Osteoblast (primary cell): ENCODE measurements around the gene TBC1D3B. TPM values are rescaled to one million over a fixed set of nuclear protein-coding genes. Genes with fewer than 3 reads are reported as not detected.
"Not testable (repeated sequence)": the region's sequence is repeated elsewhere in the genome, so short reads cannot be mapped to it uniquely, and the experiment has no call there.

Experiments
- DNase-seq: peaks from one replicate; pipeline ENCODE4 v3.0.0; 2011; ENCODE audit warnings: low spot score, mixed read lengths; ENCODE audit not compliant: insufficient read length; ENCODE audit errors: missing footprints
- H2AFZ ChIP-seq: 2 replicates; pipeline ENCODE4 v1.6.0; 2011; ENCODE audit warnings: mild to moderate bottlenecking, low read length
- H3K27ac ChIP-seq: 2 replicates; pipeline ENCODE4 v1.5.1; 2011; ENCODE audit warnings: mild to moderate bottlenecking, low read depth, low read length, moderate library complexity
- H3K27me3 ChIP-seq: 2 replicates; pipeline ENCODE4 v1.6.0; 2012; ENCODE audit warnings: mild to moderate bottlenecking, control low read depth, inconsistent platforms, low read length, moderate library complexity; ENCODE audit not compliant: insufficient read depth
- H3K36me3 ChIP-seq: 2 replicates; pipeline ENCODE4 v1.5.1; 2011; ENCODE audit warnings: mild to moderate bottlenecking, low read length, control low read depth, moderate library complexity; ENCODE audit not compliant: insufficient read depth
- H3K4me1 ChIP-seq: 2 replicates; pipeline ENCODE4 v1.5.1; 2011; ENCODE audit warnings: mild to moderate bottlenecking, low read length, control low read depth, moderate library complexity; ENCODE audit not compliant: insufficient read depth
- H3K4me2 ChIP-seq: 2 replicates; pipeline ENCODE4 v1.6.0; 2011; ENCODE audit warnings: mild to moderate bottlenecking, low read length; ENCODE audit not compliant: insufficient read depth
- H3K4me3 ChIP-seq: fragments of 200-600 bp; sonication (generic); 3 replicates; pipeline ENCODE4 v1.5.1; 2012; ENCODE audit warnings: mild to moderate bottlenecking, low read length, inconsistent platforms; ENCODE audit not compliant: insufficient read depth
- H3K79me2 ChIP-seq: 2 replicates; pipeline ENCODE4 v1.6.0; 2012; ENCODE audit warnings: mild to moderate bottlenecking, low read length, control low read depth, inconsistent platforms; ENCODE audit not compliant: insufficient read depth
- H3K9me3 ChIP-seq: 2 replicates; pipeline ENCODE4 v1.5.1; 2011; ENCODE audit warnings: low read depth, low read length, control low read depth
- H4K20me1 ChIP-seq: 2 replicates; pipeline ENCODE4 v1.6.0; 2012; ENCODE audit warnings: mild to moderate bottlenecking, low read length, control low read depth; ENCODE audit not compliant: insufficient read depth
- total RNA-seq: library from RNA; depleted of rRNA; stranded (reverse); fragments of >200 nt; gene quantifications from 2 replicates; pipeline ENCODE4 v1.2.3, GENCODE V29; 2012
- TF ChIP-seq, protein P1 (sequence below): IDR thresholded peaks from 2 replicates; pipeline ENCODE4 v1.5.1; 2011; ENCODE audit warnings: mild to moderate bottlenecking, low read depth, low read length, moderate library complexity; ENCODE audit errors: extremely low read depth

Gene TBC1D3B
- total RNA-seq, 1 donor = 0.36 TPM

DNA sequence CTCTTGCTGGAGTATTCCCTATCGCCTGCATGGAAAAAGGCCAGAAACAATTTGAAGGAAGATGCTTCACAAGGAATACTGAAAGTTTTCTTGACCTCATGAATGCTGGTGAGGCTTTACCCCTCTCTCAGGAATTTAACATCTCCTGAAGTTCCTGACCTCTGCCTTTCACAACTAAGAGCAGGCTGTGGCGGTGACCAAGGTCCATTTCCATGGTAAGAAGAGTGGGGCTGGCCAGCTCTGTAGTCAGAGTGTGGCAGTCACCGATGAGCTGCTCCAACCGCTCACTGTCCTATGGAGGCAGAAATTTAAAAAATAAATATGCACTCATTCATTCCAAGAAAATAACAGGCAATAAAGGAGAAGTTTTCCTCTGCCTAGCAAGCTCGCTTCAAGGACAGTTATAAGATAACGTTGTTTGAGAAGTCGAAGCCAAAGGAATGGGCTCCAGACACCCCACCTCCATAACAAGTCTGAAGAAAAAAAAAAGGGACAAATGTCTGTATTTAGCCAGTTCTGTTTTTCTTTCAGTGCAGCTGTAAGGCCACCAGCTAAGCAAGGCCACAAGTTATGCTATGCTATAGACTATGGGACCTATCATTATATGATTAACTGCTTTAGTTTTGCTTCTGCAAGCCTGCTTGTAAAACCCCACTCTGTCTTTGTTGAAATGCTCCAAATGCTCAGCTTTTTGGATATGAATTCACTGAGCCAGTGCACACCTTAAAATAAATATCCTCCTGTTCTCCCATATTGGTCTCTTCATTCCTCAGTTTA lies 28.5 kb upstream of the TBC1D3B start:
- no peak overlapping the region for H2AFZ ChIP-seq
- no peaks in the 10 kb centered on the region for H3K27me3 ChIP-seq
- H3K36me3 ChIP-seq = no peaks in the 10 kb centered on the region
- no peaks in the 10 kb centered on the region for H3K9me3 ChIP-seq
- no peaks in the 10 kb centered on the region for H3K79me2 ChIP-seq
- no peak overlapping the region for H3K4me2 ChIP-seq
- no peak overlapping the region for H3K27ac ChIP-seq
- no peaks in the 10 kb centered on the region for H4K20me1 ChIP-seq
- H3K4me3 ChIP-seq = no peak overlapping the region
- no peak for DNase-seq
- H3K4me1 ChIP-seq = no peaks in the 10 kb centered on the region
- TF ChIP-seq, protein P1, sequence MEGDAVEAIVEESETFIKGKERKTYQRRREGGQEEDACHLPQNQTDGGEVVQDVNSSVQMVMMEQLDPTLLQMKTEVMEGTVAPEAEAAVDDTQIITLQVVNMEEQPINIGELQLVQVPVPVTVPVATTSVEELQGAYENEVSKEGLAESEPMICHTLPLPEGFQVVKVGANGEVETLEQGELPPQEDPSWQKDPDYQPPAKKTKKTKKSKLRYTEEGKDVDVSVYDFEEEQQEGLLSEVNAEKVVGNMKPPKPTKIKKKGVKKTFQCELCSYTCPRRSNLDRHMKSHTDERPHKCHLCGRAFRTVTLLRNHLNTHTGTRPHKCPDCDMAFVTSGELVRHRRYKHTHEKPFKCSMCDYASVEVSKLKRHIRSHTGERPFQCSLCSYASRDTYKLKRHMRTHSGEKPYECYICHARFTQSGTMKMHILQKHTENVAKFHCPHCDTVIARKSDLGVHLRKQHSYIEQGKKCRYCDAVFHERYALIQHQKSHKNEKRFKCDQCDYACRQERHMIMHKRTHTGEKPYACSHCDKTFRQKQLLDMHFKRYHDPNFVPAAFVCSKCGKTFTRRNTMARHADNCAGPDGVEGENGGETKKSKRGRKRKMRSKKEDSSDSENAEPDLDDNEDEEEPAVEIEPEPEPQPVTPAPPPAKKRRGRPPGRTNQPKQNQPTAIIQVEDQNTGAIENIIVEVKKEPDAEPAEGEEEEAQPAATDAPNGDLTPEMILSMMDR = no peak

DNA sequence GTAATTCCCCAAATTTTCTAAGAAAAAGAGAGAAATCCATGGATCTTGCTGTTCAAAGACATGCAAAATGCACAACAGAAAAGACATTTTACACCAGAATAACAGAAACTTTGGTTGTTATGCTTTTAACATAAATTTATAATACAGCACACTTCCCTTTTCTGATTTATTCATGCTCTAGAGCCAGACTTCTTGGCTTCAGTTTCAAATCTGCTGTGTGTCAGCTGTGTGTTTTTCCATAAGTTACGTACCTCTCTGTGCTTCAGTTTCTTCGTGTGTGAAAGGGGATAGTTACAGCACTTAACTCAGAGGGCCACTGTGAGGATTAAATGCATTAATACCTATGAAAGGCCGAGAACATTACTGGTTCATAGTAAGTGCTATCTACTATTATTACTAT lies 26.9 kb upstream of the TBC1D3B start:
- TF ChIP-seq, protein P1 = no peak
- no peaks in the 10 kb centered on the region for H3K36me3 ChIP-seq
- no peak for DNase-seq
- H3K4me2 ChIP-seq = no peak overlapping the region
- no peak overlapping the region for H3K27ac ChIP-seq
- no peaks in the 10 kb centered on the region for H3K79me2 ChIP-seq
- H3K4me3 ChIP-seq = no peak overlapping the region
- H3K4me1 ChIP-seq = no peaks in the 10 kb centered on the region
- peaks cover 5% of the 10 kb centered on the region for H3K27me3 ChIP-seq
- no peaks in the 10 kb centered on the region for H3K9me3 ChIP-seq
- no peak overlapping the region for H2AFZ ChIP-seq
- H4K20me1 ChIP-seq = no peaks in the 10 kb centered on the region

DNA sequence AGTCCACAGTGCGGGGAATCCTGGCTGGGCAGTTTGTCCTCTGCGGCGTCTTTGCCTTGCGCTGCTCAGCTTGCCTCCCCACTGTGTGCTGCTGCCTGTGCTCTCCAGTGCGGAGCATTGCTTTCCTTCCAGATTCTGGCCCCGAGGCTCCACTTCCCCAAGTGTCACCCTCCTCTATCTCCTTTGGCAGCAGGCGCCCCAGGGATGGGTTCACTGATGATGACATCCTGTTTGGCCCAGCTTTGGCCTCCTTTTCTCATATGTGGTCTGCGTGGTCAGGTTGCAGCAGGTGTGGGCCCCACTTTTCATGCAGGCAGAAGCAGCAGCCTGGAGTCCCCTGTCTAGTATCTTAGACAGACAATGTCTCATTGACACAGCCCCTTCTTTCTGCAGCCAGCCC lies 25.1 kb upstream of the TBC1D3B start:
- H3K27me3 ChIP-seq, H3K4me2 ChIP-seq, H4K20me1 ChIP-seq, H3K4me1 ChIP-seq, H3K27ac ChIP-seq, H3K4me3 ChIP-seq, H2AFZ ChIP-seq, DNase-seq, H3K79me2 ChIP-seq, H3K9me3 ChIP-seq, H3K36me3 ChIP-seq: not testable (repeated sequence)

DNA sequence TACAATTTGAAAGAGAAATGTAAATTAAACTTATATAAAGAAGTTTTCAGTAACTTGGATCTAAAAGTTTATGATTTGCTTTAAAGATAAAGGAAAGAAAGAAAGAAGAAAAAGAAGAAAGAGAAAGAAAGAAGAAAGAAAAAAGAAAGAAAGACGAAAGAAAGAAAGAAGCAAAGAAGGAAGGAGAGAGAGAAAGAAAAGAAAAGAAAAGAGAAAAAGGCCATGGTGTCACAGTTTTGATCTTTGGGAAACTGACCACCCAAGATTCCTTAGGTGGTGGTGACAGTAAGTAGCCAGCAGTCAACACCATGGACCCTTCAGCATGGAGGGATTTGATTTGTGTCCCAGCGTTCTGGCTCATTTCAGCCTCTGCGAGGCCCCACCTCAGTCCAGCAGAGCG lies 24.7 kb upstream of the TBC1D3B start:
- not testable (repeated sequence) for H2AFZ ChIP-seq, H4K20me1 ChIP-seq, DNase-seq, H3K79me2 ChIP-seq, H3K9me3 ChIP-seq, H3K27ac ChIP-seq, H3K4me1 ChIP-seq, H3K36me3 ChIP-seq, H3K4me2 ChIP-seq, H3K27me3 ChIP-seq, H3K4me3 ChIP-seq

GRCh38 chr17:36198831-36199465 lies 22.5 kb upstream of the TBC1D3B start:
- Histone ChIP-seq H3K9me3 (no peaks in the 10 kb centered on the region), H3K27me3 (peaks cover 5% of the 10 kb centered on the region), H4K20me1 (no peaks in the 10 kb centered on the region), H3K4me3 (no peak overlapping the region), H3K79me2 (no peaks in the 10 kb centered on the region), H3K4me2 (no peak overlapping the region), H3K4me1 (no peaks in the 10 kb centered on the region), H3K36me3 (no peaks in the 10 kb centered on the region), H2AFZ (no peak overlapping the region), H3K27ac (no peak overlapping the region)
- no peak for DNase-seq
- TF ChIP-seq, protein P1 = no peak
